ENCODE measurements around the gene MCF2L2. TPM values are rescaled to one million over a fixed set of nuclear protein-coding genes. Genes with fewer than 3 reads are reported as not detected.

The MCF2L2 gene
- polyA plus RNA-seq, 2 of the 4 experiments (the other 2 are of a cell fraction): 0.03 to 0.05 TPM

DNA sequence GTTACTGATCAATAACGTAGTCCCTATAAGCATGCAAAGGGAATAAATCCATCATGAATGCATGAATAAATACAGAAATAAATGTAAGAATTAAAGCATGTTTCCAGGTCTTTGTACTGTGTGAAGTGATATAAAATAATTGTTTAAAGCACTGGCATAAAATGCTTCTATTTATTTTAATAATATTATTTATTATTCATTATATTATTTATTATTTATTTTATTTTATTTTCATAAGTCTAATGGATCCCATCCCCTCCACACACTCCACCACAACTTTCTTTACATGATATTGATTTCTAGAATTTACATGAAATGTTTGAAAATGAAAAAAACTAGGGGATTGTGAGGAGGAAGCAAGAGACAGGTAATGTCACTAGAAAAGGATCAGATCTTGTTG lies 73.5 kb downstream of the MCF2L2 start:
- no peak for DNase-seq (ENCODE audit: low read depth in 1 of 2, low spot score in 1 of 2)
- ATAC-seq: no peak
- Histone ChIP-seq H3K4me3 (no peak overlapping the region), H3K27ac (no peak overlapping the region), H3K4me2 (no peak overlapping the region), H3K4me1 (no peaks in the 10 kb centered on the region), H3K9me3 (no peaks in the 10 kb centered on the region)
- no peak for TF ChIP-seq MAFK (IDR thresholded peaks at IDR 0.05; ENCODE audit: partially characterized antibody)
- no peak for TF ChIP-seq RAD21 (conservative IDR thresholded peaks at IDR 0.05 in 1 of 2, IDR thresholded peaks at IDR 0.05 in 1 of 2)
- no peak for TF ChIP-seq NPAS2 (CRISPR knock-in tag; IDR thresholded peaks at IDR 0.05; ENCODE audit: borderline replicate concordance)
- no peak for TF ChIP-seq HDAC2 (IDR thresholded peaks at IDR 0.05)
- TF ChIP-seq SREBF2 (IDR thresholded peaks at IDR 0.05): no peak
- TF ChIP-seq, protein P1, sequence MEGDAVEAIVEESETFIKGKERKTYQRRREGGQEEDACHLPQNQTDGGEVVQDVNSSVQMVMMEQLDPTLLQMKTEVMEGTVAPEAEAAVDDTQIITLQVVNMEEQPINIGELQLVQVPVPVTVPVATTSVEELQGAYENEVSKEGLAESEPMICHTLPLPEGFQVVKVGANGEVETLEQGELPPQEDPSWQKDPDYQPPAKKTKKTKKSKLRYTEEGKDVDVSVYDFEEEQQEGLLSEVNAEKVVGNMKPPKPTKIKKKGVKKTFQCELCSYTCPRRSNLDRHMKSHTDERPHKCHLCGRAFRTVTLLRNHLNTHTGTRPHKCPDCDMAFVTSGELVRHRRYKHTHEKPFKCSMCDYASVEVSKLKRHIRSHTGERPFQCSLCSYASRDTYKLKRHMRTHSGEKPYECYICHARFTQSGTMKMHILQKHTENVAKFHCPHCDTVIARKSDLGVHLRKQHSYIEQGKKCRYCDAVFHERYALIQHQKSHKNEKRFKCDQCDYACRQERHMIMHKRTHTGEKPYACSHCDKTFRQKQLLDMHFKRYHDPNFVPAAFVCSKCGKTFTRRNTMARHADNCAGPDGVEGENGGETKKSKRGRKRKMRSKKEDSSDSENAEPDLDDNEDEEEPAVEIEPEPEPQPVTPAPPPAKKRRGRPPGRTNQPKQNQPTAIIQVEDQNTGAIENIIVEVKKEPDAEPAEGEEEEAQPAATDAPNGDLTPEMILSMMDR (IDR thresholded peaks at IDR 0.05): no peak
- TF ChIP-seq, protein P2, sequence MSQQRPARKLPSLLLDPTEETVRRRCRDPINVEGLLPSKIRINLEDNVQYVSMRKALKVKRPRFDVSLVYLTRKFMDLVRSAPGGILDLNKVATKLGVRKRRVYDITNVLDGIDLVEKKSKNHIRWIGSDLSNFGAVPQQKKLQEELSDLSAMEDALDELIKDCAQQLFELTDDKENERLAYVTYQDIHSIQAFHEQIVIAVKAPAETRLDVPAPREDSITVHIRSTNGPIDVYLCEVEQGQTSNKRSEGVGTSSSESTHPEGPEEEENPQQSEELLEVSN (IDR thresholded peaks at IDR 0.05; ENCODE audit: borderline replicate concordance, low read depth): no peak
- TF ChIP-seq MYC (IDR thresholded peaks at IDR 0.05; ENCODE audit: borderline replicate concordance, low read length): no peak
- no peak for TF ChIP-seq TP53 (CRISPR knock-in tag; IDR thresholded peaks at IDR 0.05)
- no peak for TF ChIP-seq RARB (CRISPR knock-in tag; IDR thresholded peaks at IDR 0.05)
- no peak for TF ChIP-seq CBX8 (IDR thresholded peaks at IDR 0.05)
- no peak for TF ChIP-seq ZC3H11A (IDR thresholded peaks at IDR 0.05)
- TF ChIP-seq, protein P3, sequence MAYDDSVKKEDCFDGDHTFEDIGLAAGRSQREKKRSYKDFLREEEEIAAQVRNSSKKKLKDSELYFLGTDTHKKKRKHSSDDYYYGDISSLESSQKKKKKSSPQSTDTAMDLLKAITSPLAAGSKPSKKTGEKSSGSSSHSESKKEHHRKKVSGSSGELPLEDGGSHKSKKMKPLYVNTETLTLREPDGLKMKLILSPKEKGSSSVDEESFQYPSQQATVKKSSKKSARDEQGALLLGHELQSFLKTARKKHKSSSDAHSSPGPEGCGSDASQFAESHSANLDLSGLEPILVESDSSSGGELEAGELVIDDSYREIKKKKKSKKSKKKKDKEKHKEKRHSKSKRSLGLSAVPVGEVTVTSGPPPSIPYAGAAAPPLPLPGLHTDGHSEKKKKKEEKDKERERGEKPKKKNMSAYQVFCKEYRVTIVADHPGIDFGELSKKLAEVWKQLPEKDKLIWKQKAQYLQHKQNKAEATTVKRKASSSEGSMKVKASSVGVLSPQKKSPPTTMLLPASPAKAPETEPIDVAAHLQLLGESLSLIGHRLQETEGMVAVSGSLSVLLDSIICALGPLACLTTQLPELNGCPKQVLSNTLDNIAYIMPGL (CRISPR knock-in tag; IDR thresholded peaks at IDR 0.05; ENCODE audit: borderline replicate concordance): no peak
- TF ChIP-seq HOXB13 (CRISPR knock-in tag; IDR thresholded peaks at IDR 0.05; ENCODE audit: low read depth): no peak
- TF ChIP-seq, protein P4, sequence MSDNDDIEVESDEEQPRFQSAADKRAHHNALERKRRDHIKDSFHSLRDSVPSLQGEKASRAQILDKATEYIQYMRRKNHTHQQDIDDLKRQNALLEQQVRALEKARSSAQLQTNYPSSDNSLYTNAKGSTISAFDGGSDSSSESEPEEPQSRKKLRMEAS (IDR thresholded peaks at IDR 0.05): no peak
- no peak for TF ChIP-seq HEYL (CRISPR knock-in tag; IDR thresholded peaks at IDR 0.05)
- no peak for TF ChIP-seq FOSB (CRISPR knock-in tag; IDR thresholded peaks at IDR 0.05)
- TF ChIP-seq EP300 (IDR thresholded peaks at IDR 0.05): no peak
- no peak for TF ChIP-seq POLR2AphosphoS2 (conservative IDR thresholded peaks at IDR 0.05; ENCODE audit: low read length)
- no peak for TF ChIP-seq KDM5A (IDR thresholded peaks at IDR 0.05)
- CTCF ChIA-PET: no interaction called here
- POLR2A ChIA-PET: no interaction called here
- no peak for FAIRE-seq
- WGBS (ENCODE audit: missing lambda C conversion rate): 77% methylated on average over 1 of the region's 1 CpG

- DNase-seq (ENCODE audit: low read depth in 1 of 2, low spot score in 1 of 2) (no peak), ATAC-seq (no peak), FAIRE-seq (no peak)
- no peak overlapping the region for H3K27ac ChIP-seq
- no peaks in the 10 kb centered on the region for H3K4me1 ChIP-seq
- H3K9me3 ChIP-seq: no peaks in the 10 kb centered on the region
- ChIA-PET POLR2A (no interaction called here), CTCF (no interaction called here)
- 48% methylated on average over 3 of the region's 3 CpGs for WGBS (ENCODE audit: missing lambda C conversion rate)
- H3K4me2 ChIP-seq: no peak overlapping the region
- no peak overlapping the region for H3K4me3 ChIP-seq
- TF ChIP-seq EHMT2 (IDR thresholded peaks at IDR 0.05; ENCODE audit: low read depth): no peak
- no peak for TF ChIP-seq BHLHE40 (IDR thresholded peaks at IDR 0.05; ENCODE audit: low read depth, low read length)
- TF ChIP-seq NPAS2 (CRISPR knock-in tag; IDR thresholded peaks at IDR 0.05; ENCODE audit: borderline replicate concordance): no peak
- TF ChIP-seq ATOH8 (CRISPR knock-in tag; IDR thresholded peaks at IDR 0.05; ENCODE audit: low read depth): no peak
- TF ChIP-seq, protein P5, sequence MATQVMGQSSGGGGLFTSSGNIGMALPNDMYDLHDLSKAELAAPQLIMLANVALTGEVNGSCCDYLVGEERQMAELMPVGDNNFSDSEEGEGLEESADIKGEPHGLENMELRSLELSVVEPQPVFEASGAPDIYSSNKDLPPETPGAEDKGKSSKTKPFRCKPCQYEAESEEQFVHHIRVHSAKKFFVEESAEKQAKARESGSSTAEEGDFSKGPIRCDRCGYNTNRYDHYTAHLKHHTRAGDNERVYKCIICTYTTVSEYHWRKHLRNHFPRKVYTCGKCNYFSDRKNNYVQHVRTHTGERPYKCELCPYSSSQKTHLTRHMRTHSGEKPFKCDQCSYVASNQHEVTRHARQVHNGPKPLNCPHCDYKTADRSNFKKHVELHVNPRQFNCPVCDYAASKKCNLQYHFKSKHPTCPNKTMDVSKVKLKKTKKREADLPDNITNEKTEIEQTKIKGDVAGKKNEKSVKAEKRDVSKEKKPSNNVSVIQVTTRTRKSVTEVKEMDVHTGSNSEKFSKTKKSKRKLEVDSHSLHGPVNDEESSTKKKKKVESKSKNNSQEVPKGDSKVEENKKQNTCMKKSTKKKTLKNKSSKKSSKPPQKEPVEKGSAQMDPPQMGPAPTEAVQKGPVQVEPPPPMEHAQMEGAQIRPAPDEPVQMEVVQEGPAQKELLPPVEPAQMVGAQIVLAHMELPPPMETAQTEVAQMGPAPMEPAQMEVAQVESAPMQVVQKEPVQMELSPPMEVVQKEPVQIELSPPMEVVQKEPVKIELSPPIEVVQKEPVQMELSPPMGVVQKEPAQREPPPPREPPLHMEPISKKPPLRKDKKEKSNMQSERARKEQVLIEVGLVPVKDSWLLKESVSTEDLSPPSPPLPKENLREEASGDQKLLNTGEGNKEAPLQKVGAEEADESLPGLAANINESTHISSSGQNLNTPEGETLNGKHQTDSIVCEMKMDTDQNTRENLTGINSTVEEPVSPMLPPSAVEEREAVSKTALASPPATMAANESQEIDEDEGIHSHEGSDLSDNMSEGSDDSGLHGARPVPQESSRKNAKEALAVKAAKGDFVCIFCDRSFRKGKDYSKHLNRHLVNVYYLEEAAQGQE (IDR thresholded peaks at IDR 0.05): no peak
- TF ChIP-seq, protein P6, sequence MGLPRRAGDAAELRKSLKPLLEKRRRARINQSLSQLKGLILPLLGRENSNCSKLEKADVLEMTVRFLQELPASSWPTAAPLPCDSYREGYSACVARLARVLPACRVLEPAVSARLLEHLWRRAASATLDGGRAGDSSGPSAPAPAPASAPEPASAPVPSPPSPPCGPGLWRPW (IDR thresholded peaks at IDR 0.05): no peak
- no peak for TF ChIP-seq HEYL (CRISPR knock-in tag; IDR thresholded peaks at IDR 0.05)
- TF ChIP-seq, protein P7, sequence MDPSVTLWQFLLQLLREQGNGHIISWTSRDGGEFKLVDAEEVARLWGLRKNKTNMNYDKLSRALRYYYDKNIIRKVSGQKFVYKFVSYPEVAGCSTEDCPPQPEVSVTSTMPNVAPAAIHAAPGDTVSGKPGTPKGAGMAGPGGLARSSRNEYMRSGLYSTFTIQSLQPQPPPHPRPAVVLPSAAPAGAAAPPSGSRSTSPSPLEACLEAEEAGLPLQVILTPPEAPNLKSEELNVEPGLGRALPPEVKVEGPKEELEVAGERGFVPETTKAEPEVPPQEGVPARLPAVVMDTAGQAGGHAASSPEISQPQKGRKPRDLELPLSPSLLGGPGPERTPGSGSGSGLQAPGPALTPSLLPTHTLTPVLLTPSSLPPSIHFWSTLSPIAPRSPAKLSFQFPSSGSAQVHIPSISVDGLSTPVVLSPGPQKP (IDR thresholded peaks at IDR 0.05; ENCODE audit: low read depth, low read length): no peak
- no peak for TF ChIP-seq MAFK (IDR thresholded peaks at IDR 0.05; ENCODE audit: partially characterized antibody)
- no peak for TF ChIP-seq JUNB (IDR thresholded peaks at IDR 0.05)
- TF ChIP-seq EP300 (IDR thresholded peaks at IDR 0.05): no peak
- no peak for TF ChIP-seq RCOR1 (IDR thresholded peaks at IDR 0.05; ENCODE audit: low read depth, low read length)
- TF ChIP-seq HOXB13 (CRISPR knock-in tag; IDR thresholded peaks at IDR 0.05; ENCODE audit: low read depth): no peak
Observed at GRCh38 chr3:183354325-183354831, 74.0 kb downstream of the MCF2L2 start.
